Measurements from ENCODE around the gene FAM216B. TPM values are rescaled to one million over a fixed set of nuclear protein-coding genes. Genes with fewer than 3 reads are reported as not detected.
"Not testable (repeated sequence)": the region's sequence is repeated elsewhere in the genome, so short reads cannot be mapped to it uniquely, and the experiment has no call there.

FAM216B gene
- not detected in 2 replicates for total RNA-seq (2014; rRNA removed; shearing (Covaris generic))

DNA sequence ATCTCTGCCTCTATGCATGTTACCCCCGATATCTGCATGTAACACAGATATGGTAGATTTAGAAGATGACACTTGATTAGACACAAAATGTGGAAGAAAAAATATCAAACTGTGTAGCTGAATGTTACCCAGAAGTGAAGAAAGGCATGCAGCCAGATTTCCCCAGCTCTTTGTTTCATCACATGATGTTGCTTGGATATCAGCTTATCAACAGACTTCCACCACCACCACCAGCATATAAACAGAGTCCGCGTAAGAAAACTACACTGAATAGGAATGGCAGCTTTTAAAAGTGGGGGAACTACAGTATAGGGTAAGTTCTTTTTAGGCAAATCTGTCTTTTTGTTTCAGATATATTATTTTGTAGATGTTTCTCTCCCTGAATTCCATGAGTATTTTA is at the start of gene FAM216B:
Gene FAM216B (plus strand): TSS at position 233 of the 400 bp plus-strand sequence. CDS start 2,484 bp downstream, outside the sequence.
- DNase-seq (ENCODE audit: low spot score) = no peak

GRCh38 chr13:42732073-42732472 is 49.3 kb upstream of the FAM216B start:
- DNase-seq (ENCODE audit: low spot score) = no peak

DNA sequence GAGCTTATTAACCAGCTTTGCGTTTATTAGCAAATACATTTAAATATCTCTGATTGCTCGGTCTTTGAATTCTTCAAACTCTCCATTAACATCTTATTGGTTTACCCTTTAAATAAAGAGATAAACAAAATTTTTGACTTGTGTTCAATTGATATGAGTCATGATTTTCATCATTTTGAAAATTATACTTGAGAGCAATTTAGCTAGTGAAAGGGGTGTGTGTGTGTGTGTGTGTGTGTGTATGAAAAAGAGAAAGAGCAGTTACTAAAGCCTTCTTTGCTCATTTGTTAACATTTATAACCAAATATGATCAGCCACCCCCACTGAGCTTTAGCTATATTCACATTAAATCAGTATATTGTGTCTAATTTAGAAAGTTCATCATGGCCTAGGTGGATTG is 48.3 kb upstream of the FAM216B start:
- DNase-seq (ENCODE audit: low spot score) = no peak

DNA sequence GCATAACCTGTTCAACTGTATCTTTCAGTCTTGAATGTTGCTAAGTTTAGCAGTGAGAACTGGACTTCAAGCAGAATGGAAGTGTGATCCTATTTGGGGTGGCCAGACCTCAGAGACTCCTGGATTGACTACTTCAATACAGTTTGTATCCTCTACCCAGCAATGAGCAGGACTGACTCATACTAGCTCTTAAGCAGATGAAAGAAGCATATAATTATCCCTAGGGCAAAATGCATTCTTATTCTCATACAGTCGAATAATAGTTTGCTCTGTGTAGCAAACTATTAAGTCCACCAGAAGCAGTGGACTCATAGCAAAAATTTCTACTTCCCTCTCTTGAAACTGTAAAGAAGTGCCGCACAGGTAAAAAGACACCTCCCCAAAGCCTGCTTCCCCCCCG is 46.4 kb upstream of the FAM216B start:
- no peak for DNase-seq (ENCODE audit: low spot score)

DNA sequence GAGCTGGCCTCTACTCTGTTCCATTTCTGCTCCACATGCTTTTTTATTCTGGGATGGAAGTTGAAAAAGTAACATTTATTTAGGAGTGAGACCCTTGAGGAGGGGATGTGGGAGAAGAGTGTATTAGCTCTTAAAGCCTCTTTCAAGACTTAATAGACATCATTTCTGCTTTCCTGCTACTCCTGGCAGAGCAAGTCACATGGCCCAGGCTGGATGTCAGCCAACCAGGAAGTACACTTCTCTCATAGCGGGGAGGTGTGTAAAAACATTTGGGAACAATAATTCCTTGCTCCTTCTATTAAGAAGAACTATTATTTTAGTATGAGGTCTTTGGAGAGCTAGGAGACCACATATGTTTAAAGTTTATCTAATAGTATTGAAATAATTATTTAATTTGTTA is 40.6 kb upstream of the FAM216B start:
- DNase-seq (ENCODE audit: low spot score) = peak; percentile 36

DNA sequence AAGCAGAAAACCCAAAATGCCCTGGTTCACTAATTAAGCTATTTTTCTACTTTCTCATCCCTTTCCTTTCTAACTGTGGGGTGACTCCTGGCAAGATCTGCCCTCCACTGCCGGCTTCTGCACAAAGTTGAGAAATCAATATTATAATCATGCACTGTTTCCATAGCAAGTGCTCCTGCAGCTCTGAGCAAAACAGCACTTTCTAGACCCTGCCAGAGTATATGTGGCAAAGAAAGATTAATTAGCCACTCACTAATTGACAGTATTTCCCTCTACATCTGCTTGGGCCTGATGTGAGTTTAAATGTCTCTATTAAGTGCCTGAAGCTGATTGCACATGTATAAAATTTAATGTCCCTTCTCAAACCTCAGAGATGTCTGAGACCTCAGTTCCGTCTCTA is 39.5 kb upstream of the FAM216B start:
- no peak for DNase-seq (ENCODE audit: low spot score)

DNA sequence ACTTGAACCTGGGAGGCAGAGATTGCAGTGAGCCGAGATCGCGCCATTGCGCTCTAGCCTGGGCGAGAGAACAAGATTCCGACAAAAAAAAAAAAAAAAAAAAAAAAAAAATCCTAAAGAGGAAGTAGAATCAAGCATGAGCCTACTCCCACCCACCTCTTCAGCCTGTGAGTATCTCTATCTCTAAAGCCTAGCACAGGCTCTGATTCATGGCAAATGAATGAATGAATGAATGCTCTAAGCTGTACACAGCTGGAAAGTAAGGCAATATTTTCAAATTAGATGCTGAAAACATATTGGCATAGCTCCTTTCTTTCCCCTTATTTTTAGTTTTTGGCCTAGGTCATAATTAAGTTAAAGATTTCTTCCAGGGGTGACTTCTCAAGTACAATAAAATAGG is 35.7 kb upstream of the FAM216B start:
- no peak for DNase-seq (ENCODE audit: low spot score)

DNA sequence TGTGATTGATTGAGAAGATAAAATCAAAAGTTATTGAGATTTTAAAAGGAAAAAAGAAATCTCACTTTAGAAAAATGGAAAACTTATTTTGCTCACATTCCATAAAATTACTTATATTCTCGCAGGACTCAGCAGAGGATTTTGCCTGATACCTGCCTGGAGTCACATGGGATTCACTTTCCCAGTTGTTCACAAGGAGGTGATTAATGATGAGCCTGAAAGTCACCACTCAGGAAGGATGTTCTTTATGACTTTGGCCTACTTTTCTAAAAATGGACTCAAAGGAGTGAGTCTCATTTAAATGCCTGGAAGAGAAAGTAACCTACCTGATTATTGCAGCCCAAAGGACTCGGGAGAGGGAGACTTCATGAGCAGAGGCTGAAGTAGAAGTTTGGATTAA is 34.5 kb upstream of the FAM216B start:
- no peak for DNase-seq (ENCODE audit: low spot score)

DNA sequence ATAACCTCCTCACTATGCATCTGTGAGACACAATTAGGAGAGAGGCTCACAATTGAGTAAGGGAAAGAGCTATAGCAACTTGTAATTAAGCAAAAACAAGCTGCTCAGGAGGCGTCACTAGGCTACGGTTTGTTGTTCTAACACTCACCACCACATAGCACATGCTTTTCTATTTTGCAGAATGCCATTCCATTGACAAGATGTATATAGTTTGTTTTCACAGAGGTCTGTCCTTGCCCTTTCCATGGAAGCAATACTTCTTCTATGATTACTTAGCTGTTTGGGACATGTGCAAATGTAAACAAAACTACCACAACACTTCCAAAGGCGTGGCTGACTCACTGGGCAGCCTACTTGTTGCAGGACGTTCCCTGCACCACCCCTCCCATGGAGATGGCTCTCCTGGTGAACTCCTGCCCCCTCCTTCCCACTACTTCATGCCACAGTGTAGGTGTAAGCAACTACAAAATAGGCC is 33.9 kb upstream of the FAM216B start:
- peak; percentile 96 for DNase-seq (ENCODE audit: low spot score)

GRCh38 chr13:42750794-42751193 is 30.6 kb upstream of the FAM216B start:
- no peak for DNase-seq (ENCODE audit: low spot score)

DNA sequence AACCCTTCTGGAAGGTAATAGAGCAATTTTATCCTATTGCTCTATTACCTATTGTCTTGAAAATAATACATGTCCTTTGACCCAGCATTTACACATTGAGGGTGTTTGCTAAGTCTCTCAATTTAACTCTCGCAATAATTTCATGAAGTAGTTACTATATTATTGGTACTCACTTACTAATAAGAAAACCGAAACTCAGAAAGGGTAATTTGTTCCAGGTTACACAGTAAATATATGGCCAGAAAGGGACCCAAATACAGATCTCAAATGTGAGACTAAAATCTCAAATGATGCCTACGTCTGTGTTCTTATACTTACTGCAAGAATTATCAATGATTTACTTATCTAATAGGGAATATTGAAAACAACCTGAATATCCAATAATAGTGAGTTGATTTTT is 29.7 kb upstream of the FAM216B start:
- DNase-seq (ENCODE audit: low spot score) = no peak

GRCh38 chr13:42752731-42753130 is 28.7 kb upstream of the FAM216B start:
- DNase-seq (ENCODE audit: low spot score) = no peak

DNA sequence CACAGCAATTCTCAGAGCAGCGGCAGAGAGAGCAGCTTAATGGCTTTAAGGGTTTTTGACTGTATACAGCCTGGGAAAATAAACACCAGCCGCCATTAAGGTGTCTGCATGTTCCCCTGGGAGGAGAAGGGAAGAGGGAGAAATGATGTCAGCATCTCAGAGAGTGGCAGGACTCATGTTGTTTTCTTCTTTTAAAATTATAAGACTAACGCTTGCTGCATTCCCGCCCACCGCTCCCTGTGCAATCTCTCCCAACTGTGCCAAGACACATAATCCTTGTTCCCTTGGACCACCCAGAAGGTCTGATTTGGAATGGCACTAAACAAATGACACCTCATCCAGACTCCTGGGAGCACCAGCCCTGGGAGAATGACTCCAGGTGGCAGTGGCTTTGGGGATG is 27.7 kb upstream of the FAM216B start:
- no peak for DNase-seq (ENCODE audit: low spot score)

- DNase-seq (ENCODE audit: low spot score) = no peak
Observed at GRCh38 chr13:42754801-42755510, 26.4 kb upstream of the FAM216B start.

DNA sequence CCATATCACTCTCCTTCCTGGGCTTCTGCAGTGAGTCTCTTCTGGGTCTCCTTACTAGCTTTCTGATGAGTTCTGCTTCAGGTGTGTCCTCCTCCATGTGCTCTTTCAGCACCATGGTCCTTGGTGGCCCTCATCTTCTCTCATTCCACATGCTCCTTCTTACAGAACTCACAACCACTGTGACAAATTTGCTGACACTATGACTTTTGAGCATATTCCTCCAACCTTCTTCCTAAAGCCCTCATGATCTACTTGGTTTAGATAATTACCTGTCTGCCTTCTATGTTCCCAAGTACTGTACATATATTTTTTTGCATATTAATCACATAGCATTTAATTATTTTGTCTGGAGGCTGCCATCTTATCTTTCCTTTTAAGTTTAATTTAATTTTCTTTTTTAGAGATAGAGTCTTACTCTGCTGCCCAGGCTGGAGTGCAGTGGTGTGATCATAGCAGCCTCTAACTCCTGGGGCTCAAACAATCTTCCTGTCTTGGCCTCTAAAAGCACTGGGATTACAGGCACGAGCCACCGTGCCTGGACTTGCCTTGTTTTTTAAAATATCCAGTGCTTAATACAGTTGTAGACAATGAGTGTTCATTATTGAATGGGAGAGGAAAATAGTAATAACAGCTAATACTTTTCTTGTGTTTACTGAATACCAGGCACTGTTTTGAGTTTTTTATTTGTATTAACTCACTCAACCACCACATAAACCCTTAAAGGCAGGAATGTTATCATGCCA is 23.5 kb upstream of the FAM216B start:
- no peak for DNase-seq (ENCODE audit: low spot score)

DNA sequence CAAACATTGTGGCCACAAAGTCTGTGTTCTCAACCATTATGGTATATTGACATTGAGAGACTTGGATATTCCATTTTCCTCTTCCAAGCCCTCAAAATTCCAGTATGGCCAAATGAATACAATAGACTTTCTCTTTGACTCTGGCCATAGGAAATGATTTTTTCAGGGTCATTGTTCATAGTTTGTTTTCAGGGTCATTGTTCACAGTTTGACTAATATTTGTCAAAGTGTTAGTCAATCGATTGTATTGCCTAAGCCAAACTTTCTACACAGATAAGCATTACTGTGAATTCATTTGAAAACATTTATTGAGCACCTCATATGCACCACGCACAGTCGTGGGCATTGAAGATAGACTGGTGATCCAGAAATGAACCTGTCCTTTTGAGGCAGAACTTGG is 22.9 kb upstream of the FAM216B start:
- DNase-seq (ENCODE audit: low spot score) = no peak

DNA sequence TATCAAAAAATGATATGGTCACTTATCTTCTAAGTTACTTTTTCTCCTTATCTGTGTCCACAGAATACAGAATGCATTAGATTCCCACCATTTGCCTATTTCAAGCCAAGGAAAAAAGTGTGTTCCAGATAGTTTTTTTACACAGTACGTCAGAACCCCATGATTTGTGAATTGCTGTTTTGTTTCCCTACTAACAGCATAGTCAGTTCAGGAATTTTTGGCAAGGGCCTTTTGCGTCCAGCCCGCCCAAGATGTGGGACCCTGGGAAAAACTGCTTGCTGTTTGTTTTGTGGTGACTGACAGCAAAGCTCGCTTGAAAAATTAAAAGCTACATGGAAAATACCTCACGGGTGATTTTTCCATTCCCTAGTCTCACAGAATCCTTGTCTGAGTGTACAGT is 20.4 kb upstream of the FAM216B start:
- no peak for DNase-seq (ENCODE audit: low spot score)

DNA sequence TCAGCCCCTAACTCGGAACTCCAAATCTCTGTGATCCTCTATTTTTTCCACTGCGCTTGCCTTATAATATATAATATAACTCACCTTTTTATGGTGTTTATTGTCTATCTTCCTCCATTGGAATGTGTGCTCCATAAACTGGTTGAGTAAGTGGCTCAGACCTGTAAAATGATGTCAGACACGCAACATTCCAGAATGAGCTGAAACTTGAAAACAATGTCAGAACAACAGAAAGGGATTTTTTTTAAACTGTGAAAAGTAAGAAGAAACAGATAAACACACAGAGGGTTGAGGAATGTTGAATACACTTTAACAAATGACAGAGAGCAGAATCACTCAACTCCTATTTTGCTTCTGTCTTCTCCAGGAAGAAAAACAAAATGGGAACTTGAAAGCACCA is 19.1 kb upstream of the FAM216B start:
- DNase-seq (ENCODE audit: low spot score) = no peak

DNA sequence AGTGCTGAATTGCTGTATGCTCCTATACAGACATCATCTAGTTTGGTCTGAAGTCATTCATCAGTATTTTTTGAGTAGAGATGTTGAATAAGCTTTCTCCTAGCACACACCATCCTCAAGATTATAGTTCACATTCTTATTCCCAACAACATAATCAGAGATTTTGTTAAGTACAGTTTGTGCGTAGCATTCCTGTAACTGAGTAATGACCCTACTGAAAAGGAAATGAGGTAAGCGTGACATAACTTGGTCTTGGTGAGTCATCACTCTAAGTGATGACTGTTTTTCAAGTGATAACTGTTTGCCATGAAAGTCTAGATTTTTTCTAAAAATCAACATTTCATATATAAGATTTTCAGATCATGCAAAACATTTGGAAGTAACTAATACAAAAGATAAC is 18.5 kb upstream of the FAM216B start:
- DNase-seq (ENCODE audit: low spot score) = peak; percentile 48

DNA sequence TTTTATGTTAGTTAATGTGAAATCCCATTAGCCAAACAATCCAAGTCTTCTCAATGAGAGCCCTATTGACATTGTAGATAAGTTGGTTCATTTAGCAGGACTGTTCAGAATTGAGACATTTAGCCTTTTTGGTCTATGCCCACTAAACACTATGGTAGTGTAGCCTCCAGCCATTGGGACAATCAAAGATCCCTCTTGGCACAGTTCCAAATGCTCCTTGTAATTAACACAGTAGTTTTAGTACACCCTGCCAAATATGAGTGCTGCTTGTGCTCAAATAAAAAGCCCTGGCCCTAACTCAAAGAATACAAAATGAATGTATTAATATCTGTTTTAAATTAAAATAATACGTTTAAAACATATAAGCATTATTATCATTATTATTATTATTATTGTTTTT is 15.4 kb upstream of the FAM216B start:
- no peak for DNase-seq (ENCODE audit: low spot score)

- no peak for DNase-seq (ENCODE audit: low spot score)
Observed at GRCh38 chr13:42769650-42770049, 11.7 kb upstream of the FAM216B start.

DNA sequence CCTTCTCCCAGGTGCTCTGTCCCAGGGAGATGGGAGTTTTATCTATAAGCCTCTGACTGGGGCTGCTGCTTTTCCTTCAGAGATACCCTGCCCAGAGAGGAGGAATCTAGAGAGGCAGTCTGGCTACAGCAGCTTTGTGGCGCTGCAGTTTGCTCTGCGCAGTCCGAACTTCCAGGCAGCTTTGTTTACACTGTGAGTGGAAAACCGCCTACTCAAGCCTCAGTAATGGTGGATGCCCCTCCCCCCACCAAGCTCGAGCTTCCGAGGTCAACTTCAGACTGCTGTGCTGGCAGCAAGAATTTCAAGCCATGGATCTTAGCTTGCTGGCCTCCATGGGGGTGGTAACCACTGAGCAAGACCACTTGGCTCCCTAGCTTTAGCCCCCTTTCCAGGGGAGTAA is 4.8 kb upstream of the FAM216B start:
- not testable (repeated sequence) for DNase-seq (ENCODE audit: low spot score)

GRCh38 chr13:42777467-42777866 is 3.9 kb upstream of the FAM216B start:
- DNase-seq (ENCODE audit: low spot score) = no peak

Measured in H4 (cell line).